ENCODE results near the gene PTPN4.
A peak's percentile ranks its signal among the peaks of the same experiment; 100 is the strongest.
"Not testable (repeated sequence)": the region's sequence is repeated elsewhere in the genome, so short reads cannot be mapped to it uniquely, and the experiment has no call there.

PTPN4 gene

GRCh38 chr2:119769645-119770044 lies 9.9 kb downstream of the PTPN4 start:
- no peak for DNase-seq

GRCh38 chr2:119771331-119771730 lies 11.6 kb downstream of the PTPN4 start:
- no peak for DNase-seq

GRCh38 chr2:119772128-119772527 lies 12.4 kb downstream of the PTPN4 start:
- DNase-seq: no peak

GRCh38 chr2:119772767-119773166 lies 13.0 kb downstream of the PTPN4 start:
- DNase-seq: no peak

- DNase-seq: no peak
Measured at GRCh38 chr2:119774026-119774425, 14.3 kb downstream of the PTPN4 start.

- no peak for DNase-seq
Measured at GRCh38 chr2:119775102-119775501, 15.4 kb downstream of the PTPN4 start.

- peak in 1 of 3 donors; percentile 17 for DNase-seq
Measured at GRCh38 chr2:119782308-119783027, 22.7 kb downstream of the PTPN4 start.

GRCh38 chr2:119784876-119785275 lies 25.2 kb downstream of the PTPN4 start:
- no peak for DNase-seq

GRCh38 chr2:119786295-119786694 lies 26.6 kb downstream of the PTPN4 start:
- no peak for DNase-seq

- peak in 2 of 3 donors; percentile 19 to 42 for DNase-seq
Measured at GRCh38 chr2:119788752-119789151, 29.0 kb downstream of the PTPN4 start.

- no peak for DNase-seq
Measured at GRCh38 chr2:119790466-119790865, 30.7 kb downstream of the PTPN4 start.

GRCh38 chr2:119792907-119793312 lies 33.2 kb downstream of the PTPN4 start:
- no peak for DNase-seq

- no peak for DNase-seq
Measured at GRCh38 chr2:119794237-119794636, 34.5 kb downstream of the PTPN4 start.

GRCh38 chr2:119795309-119796303 lies 35.9 kb downstream of the PTPN4 start:
- no peak for DNase-seq

- no peak for DNase-seq
Measured at GRCh38 chr2:119800376-119800902, 40.7 kb downstream of the PTPN4 start.

- no peak for DNase-seq
Measured at GRCh38 chr2:119801040-119801439, 41.3 kb downstream of the PTPN4 start.

GRCh38 chr2:119801989-119802388 lies 42.3 kb downstream of the PTPN4 start:
- DNase-seq: not testable (repeated sequence)

- DNase-seq: no peak
Measured at GRCh38 chr2:119803101-119803500, 43.4 kb downstream of the PTPN4 start.

- DNase-seq: not testable (repeated sequence)
Measured at GRCh38 chr2:119804409-119804808, 44.7 kb downstream of the PTPN4 start.

- DNase-seq: no peak
Measured at GRCh38 chr2:119808516-119809147, 48.9 kb downstream of the PTPN4 start.

GRCh38 chr2:119809339-119810048 lies 49.8 kb downstream of the PTPN4 start:
- DNase-seq: peak; percentile 3 to 20 (median 19)

GRCh38 chr2:119810049-119810630 lies 50.4 kb downstream of the PTPN4 start:
- no peak for DNase-seq
